ENCODE measurements around the gene COBLL1.

The COBLL1 gene

GRCh38 chr2:164816046-164816445 lies 25.6 kb downstream of the COBLL1 start:
- DNase-seq, result no peak

- DNase-seq, result no peak
Measured at GRCh38 chr2:164815071-164815793, 26.4 kb downstream of the COBLL1 start.

GRCh38 chr2:164813535-164813934 lies 28.1 kb downstream of the COBLL1 start:
- DNase-seq, result no peak

- no peak for DNase-seq
Measured at GRCh38 chr2:164812378-164812777, 29.2 kb downstream of the COBLL1 start.

- no peak for DNase-seq
Measured at GRCh38 chr2:164811819-164812218, 29.8 kb downstream of the COBLL1 start.

GRCh38 chr2:164810843-164811242 lies 30.8 kb downstream of the COBLL1 start:
- DNase-seq, result peak; percentile 74

- peak; percentile 40 for DNase-seq
Measured at GRCh38 chr2:164808776-164809175, 32.8 kb downstream of the COBLL1 start.

- DNase-seq, result peak; percentile 61
Measured at GRCh38 chr2:164803776-164804466, 37.7 kb downstream of the COBLL1 start.

- DNase-seq, result no peak
Measured at GRCh38 chr2:164802095-164802707, 39.4 kb downstream of the COBLL1 start.

- no peak for DNase-seq
Measured at GRCh38 chr2:164800572-164800971, 41.1 kb downstream of the COBLL1 start.

- DNase-seq, result no peak
Measured at GRCh38 chr2:164797627-164798026, 44.0 kb downstream of the COBLL1 start.

GRCh38 chr2:164796999-164797398 lies 44.6 kb downstream of the COBLL1 start:
- DNase-seq, result no peak

GRCh38 chr2:164794432-164795231 lies 47.0 kb downstream of the COBLL1 start:
- no peak for DNase-seq

GRCh38 chr2:164794016-164794415 lies 47.6 kb downstream of the COBLL1 start:
- DNase-seq, result no peak

- no peak for DNase-seq
Measured at GRCh38 chr2:164793529-164793928, 48.1 kb downstream of the COBLL1 start.

- DNase-seq, result peak; percentile 20
Measured at GRCh38 chr2:164792316-164793170, 49.1 kb downstream of the COBLL1 start.

- no peak for DNase-seq
Measured at GRCh38 chr2:164789968-164790367, 51.7 kb downstream of the COBLL1 start.

GRCh38 chr2:164786787-164787186 lies 54.8 kb downstream of the COBLL1 start:
- no peak for DNase-seq

GRCh38 chr2:164785457-164785856 lies 56.2 kb downstream of the COBLL1 start:
- DNase-seq, result peak; percentile 32

GRCh38 chr2:164784376-164784775 lies 57.2 kb downstream of the COBLL1 start:
- no peak for DNase-seq

GRCh38 chr2:164782323-164782722 lies 59.3 kb downstream of the COBLL1 start:
- DNase-seq, result peak; percentile 36

- no peak for DNase-seq
Measured at GRCh38 chr2:164781394-164781793, 60.2 kb downstream of the COBLL1 start.
